ENCODE results near the gene CIZ1.
"Not testable (repeated sequence)": the region's sequence is repeated elsewhere in the genome, so short reads cannot be mapped to it uniquely, and the experiment has no call there.

CIZ1 gene

GRCh38 chr9:128191406-128192046, at the start of gene CIZ1:
TSS of gene CIZ1 (minus strand) at chr9:128191572. CDS start at chr9:128190857, 715 bp downstream.
- peak within 1 kb of the TSS; percentile 90 for H3K27ac ChIP-seq
- TF ChIP-seq CTCF (conservative IDR thresholded peaks at IDR 0.05), result peak; percentile 99
- peak; percentile 99 for TF ChIP-seq ZFX (IDR thresholded peaks at IDR 0.05)

- no peak overlapping the region for H3K27ac ChIP-seq
- no peak for TF ChIP-seq ZFX (IDR thresholded peaks at IDR 0.05)
- no peak for TF ChIP-seq CTCF (conservative IDR thresholded peaks at IDR 0.05)
These were observed 42.5 kb upstream of the CIZ1 start for GRCh38 chr9:128233817-128234406.

GRCh38 chr9:128232528-128233428, 41.4 kb upstream of the CIZ1 start:
- H3K27ac ChIP-seq, result no peak overlapping the region

GRCh38 chr9:128231638-128232527, 40.5 kb upstream of the CIZ1 start:
- H3K27ac ChIP-seq, result no peak overlapping the region
- TF ChIP-seq CTCF (conservative IDR thresholded peaks at IDR 0.05) (no peak), ZFX (IDR thresholded peaks at IDR 0.05) (no peak)

More at GRCh38 chr9:128232528-128233428, 41.4 kb upstream of the CIZ1 start:
- no peak for TF ChIP-seq ZFX (IDR thresholded peaks at IDR 0.05)
- no peak for TF ChIP-seq CTCF (conservative IDR thresholded peaks at IDR 0.05)

GRCh38 chr9:128230897-128231296, 39.5 kb upstream of the CIZ1 start:
- H3K27ac ChIP-seq, result not testable (repeated sequence)

- TF ChIP-seq CTCF (conservative IDR thresholded peaks at IDR 0.05) (no peak), ZFX (IDR thresholded peaks at IDR 0.05) (no peak)
- no peak overlapping the region for H3K27ac ChIP-seq
These were observed 35.0 kb upstream of the CIZ1 start for GRCh38 chr9:128226412-128226801.

- TF ChIP-seq CTCF (conservative IDR thresholded peaks at IDR 0.05), result no peak
- no peak for TF ChIP-seq ZFX (IDR thresholded peaks at IDR 0.05)
- H3K27ac ChIP-seq, result no peak overlapping the region
These were observed 34.5 kb upstream of the CIZ1 start for GRCh38 chr9:128225770-128226411.

Measured in C4-2B (cell line).